22Rv1 (cell line): Measurements from ENCODE around the gene EEA1.

Source experiments
- ZFX ChIP-seq: fragments of 450-650 bp; IDR thresholded peaks from 2 replicates; pipeline ENCODE4 v1.6.1; 2017; ENCODE audit warnings: antibody characterized with exemption, borderline replicate concordance
- TF ChIP-seq, protein P1 (sequence below): fragments of 450-650 bp; IDR thresholded peaks from 2 replicates; pipeline ENCODE4 v1.5.1; 2017; ENCODE audit warnings: mild to moderate bottlenecking

DNA sequence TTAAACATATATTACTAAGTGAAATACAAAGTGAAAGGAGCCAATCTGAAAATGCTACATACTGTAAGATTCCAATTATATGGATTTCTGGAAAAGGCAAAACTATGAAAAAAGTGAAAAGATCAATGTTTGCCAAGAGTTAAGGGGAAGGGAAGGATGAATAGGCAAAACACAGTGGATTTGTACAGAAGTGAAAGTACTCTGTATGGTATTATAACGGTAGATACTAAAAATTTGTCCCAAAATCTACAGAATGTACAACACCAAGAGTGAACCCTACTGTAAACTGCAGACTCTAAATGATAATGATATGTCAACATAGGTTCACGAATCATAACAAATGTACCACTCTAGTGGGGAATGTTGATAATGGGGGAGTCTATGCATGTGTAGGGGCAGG is 17.8 kb downstream of the EEA1 start:
- TF ChIP-seq, protein P1, sequence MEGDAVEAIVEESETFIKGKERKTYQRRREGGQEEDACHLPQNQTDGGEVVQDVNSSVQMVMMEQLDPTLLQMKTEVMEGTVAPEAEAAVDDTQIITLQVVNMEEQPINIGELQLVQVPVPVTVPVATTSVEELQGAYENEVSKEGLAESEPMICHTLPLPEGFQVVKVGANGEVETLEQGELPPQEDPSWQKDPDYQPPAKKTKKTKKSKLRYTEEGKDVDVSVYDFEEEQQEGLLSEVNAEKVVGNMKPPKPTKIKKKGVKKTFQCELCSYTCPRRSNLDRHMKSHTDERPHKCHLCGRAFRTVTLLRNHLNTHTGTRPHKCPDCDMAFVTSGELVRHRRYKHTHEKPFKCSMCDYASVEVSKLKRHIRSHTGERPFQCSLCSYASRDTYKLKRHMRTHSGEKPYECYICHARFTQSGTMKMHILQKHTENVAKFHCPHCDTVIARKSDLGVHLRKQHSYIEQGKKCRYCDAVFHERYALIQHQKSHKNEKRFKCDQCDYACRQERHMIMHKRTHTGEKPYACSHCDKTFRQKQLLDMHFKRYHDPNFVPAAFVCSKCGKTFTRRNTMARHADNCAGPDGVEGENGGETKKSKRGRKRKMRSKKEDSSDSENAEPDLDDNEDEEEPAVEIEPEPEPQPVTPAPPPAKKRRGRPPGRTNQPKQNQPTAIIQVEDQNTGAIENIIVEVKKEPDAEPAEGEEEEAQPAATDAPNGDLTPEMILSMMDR: no peak
- TF ChIP-seq ZFX: no peak
